Neural cell (in vitro differentiated cells): ENCODE results near the gene UIMC1. TPM values are rescaled to one million over a fixed set of nuclear protein-coding genes. Genes with fewer than 3 reads are reported as not detected.

Source experiments
- H2AFZ ChIP-seq: fragments of 200-600, 300-800 bp; sonication (generic), shearing (Covaris generic); 2 replicates; pipeline ENCODE4 v1.6.0; 2014; ENCODE audit warnings: low read depth, mild to moderate bottlenecking, antibody characterized with exemption, low read length, moderate library complexity
- H3F3A ChIP-seq: fragments of 200-600 bp; shearing (Covaris generic); 2 replicates; pipeline ENCODE4 v1.6.1; 2016; ENCODE audit warnings: mild to moderate bottlenecking, moderate library complexity, mixed read lengths, antibody characterized with exemption, low read length; ENCODE audit not compliant: insufficient read depth, poor library complexity, severe bottlenecking
- H3K27ac ChIP-seq: fragments of 200-600, 300-800 bp; sonication (generic), shearing (Covaris generic); 2 replicates; pipeline ENCODE4 v1.5.1; 2014; ENCODE audit warnings: mild to moderate bottlenecking, low read length, moderate library complexity
- H3K27me3 ChIP-seq: fragments of 300-800, 200-600 bp; sonication (generic), shearing (Covaris generic); 2 replicates; pipeline ENCODE4 v1.6.0; 2014; ENCODE audit warnings: mild to moderate bottlenecking, low read depth, low read length, moderate library complexity; ENCODE audit not compliant: insufficient read depth
- H3K36me3 ChIP-seq: fragments of 300-800, 200-600 bp; sonication (generic), shearing (Covaris generic); 2 replicates; pipeline ENCODE4 v1.5.1; 2014; ENCODE audit warnings: mild to moderate bottlenecking, antibody characterized with exemption, low read length, moderate library complexity; ENCODE audit not compliant: insufficient read depth
- H3K4me2 ChIP-seq: fragments of 300-800, 200-600 bp; sonication (generic), shearing (Covaris generic); 2 replicates; pipeline ENCODE4 v1.6.0; 2014; ENCODE audit warnings: mild to moderate bottlenecking, low read length
- H3K4me3 ChIP-seq: fragments of 300-800, 200-600 bp; sonication (generic), shearing (Covaris generic); 2 replicates; pipeline ENCODE4 v1.5.1; 2014; ENCODE audit warnings: mild to moderate bottlenecking, low read length, moderate library complexity
- H3K79me2 ChIP-seq: fragments of 200-600 bp; shearing (Covaris generic); replicated peaks from 2 replicates; pipeline ENCODE4 v1.6.0; 2014; ENCODE audit warnings: mild to moderate bottlenecking, low read length, moderate library complexity; ENCODE audit not compliant: insufficient read depth
- H3K9ac ChIP-seq: fragments of 300-800, 200-600 bp; sonication (generic), shearing (Covaris generic); 2 replicates; pipeline ENCODE4 v1.6.1; 2016; ENCODE audit warnings: mild to moderate bottlenecking, low read length, mixed read lengths
- H3K9me2 ChIP-seq: fragments of 200-600 bp; shearing (Covaris generic); 2 replicates; pipeline ENCODE4 v1.6.1; 2016; ENCODE audit warnings: mild to moderate bottlenecking, low read length, mixed read lengths; ENCODE audit not compliant: insufficient read depth
- H3K9me3 ChIP-seq: fragments of 200-600, 300-800 bp; sonication (generic), shearing (Covaris generic); 2 replicates; pipeline ENCODE4 v1.6.1; 2016; ENCODE audit warnings: mild to moderate bottlenecking, mixed run types, low read length, moderate library complexity, mixed read lengths
- H4K20me1 ChIP-seq: fragments of 200-600 bp; shearing (Covaris generic); 2 replicates; pipeline ENCODE4 v1.6.1; 2016; ENCODE audit warnings: mild to moderate bottlenecking, mixed run types; ENCODE audit not compliant: insufficient read depth
- CTCF ChIP-seq: fragments of 450-650 bp; IDR thresholded peaks from 2 replicates; pipeline ENCODE4 v1.5.1; 2014; ENCODE audit warnings: antibody characterized with exemption, mild to moderate bottlenecking, moderate library complexity; ENCODE audit not compliant: poor library complexity, severe bottlenecking
- EP300 ChIP-seq: fragments of 450-650 bp; conservative IDR thresholded peaks from 2 replicates; pipeline ENCODE4 v1.6.1; 2014; ENCODE audit warnings: antibody characterized with exemption, mild to moderate bottlenecking, moderate library complexity; ENCODE audit not compliant: poor library complexity, severe bottlenecking
- EZH2 ChIP-seq: fragments of 200-600, 300-800 bp; shearing (Covaris generic), sonication (generic); IDR thresholded peaks from 2 replicates; pipeline ENCODE4 v1.6.1; 2014; ENCODE audit warnings: antibody characterized with exemption, low read length, borderline replicate concordance, mild to moderate bottlenecking; ENCODE audit not compliant: insufficient read depth, poor library complexity, severe bottlenecking
- MXI1 ChIP-seq: fragments of 450-650 bp; conservative IDR thresholded peaks from 2 replicates; pipeline ENCODE4 v1.6.1; 2014; ENCODE audit warnings: antibody characterized with exemption, mild to moderate bottlenecking; ENCODE audit not compliant: poor library complexity, severe bottlenecking
- POLR2AphosphoS5 ChIP-seq: IDR thresholded peaks from 2 replicates; pipeline ENCODE4 v1.6.1; 2012
- RAD21 ChIP-seq: fragments of 450-650 bp; conservative IDR thresholded peaks from 2 replicates; pipeline ENCODE4 v1.6.1; 2014; ENCODE audit warnings: antibody characterized with exemption, mild to moderate bottlenecking, moderate library complexity
- REST ChIP-seq: IDR thresholded peaks from 2 replicates; pipeline ENCODE4 v1.6.1; 2012; ENCODE audit warnings: borderline replicate concordance
- SMC3 ChIP-seq: fragments of 450-650 bp; conservative IDR thresholded peaks from 2 replicates; pipeline ENCODE4 v1.6.1; 2014; ENCODE audit warnings: antibody characterized with exemption, mild to moderate bottlenecking, moderate library complexity; ENCODE audit not compliant: poor library complexity
- TAF1 ChIP-seq: IDR thresholded peaks from 2 replicates; pipeline ENCODE4 v1.6.1; 2012; ENCODE audit warnings: low read depth
- polyA plus RNA-seq: library from polyadenylated mRNA; depleted of rRNA; stranded (reverse); fragments of >200 nt; gene quantifications from 2 replicates; pipeline ENCODE4 v1.2.3, GENCODE V29; 2014

Gene UIMC1
- polyA plus RNA-seq, 1 donor from 2014 or later, result 74.0 TPM

- H3K36me3 ChIP-seq, result no peaks in the 10 kb centered on the region
- no peak overlapping the region for H3K27ac ChIP-seq
- H3K4me2 ChIP-seq, result no peak overlapping the region
Observed at GRCh38 chr5:177035976-177036375, 29.4 kb upstream of the UIMC1 start.

GRCh38 chr5:177029498-177029897 lies 22.9 kb upstream of the UIMC1 start:
- TF ChIP-seq POLR2AphosphoS5 (no peak), SMC3 (no peak), MXI1 (no peak), EP300 (no peak), CTCF (no peak)
- no peaks in the 10 kb centered on the region for H3K27me3 ChIP-seq
- H3K4me2 ChIP-seq, result no peak overlapping the region
- no peak overlapping the region for H3K4me3 ChIP-seq
- no peaks in the 10 kb centered on the region for H3K9me3 ChIP-seq
- no peaks in the 10 kb centered on the region for H3K9me2 ChIP-seq
- no peaks in the 10 kb centered on the region for H3F3A ChIP-seq
- no peak overlapping the region for H3K27ac ChIP-seq
- no peak overlapping the region for H2AFZ ChIP-seq
- peaks cover 19% of the 10 kb centered on the region for H3K79me2 ChIP-seq
- no peaks in the 10 kb centered on the region for H3K36me3 ChIP-seq
- no peaks in the 10 kb centered on the region for H4K20me1 ChIP-seq
- H3K9ac ChIP-seq, result no peak overlapping the region

More at GRCh38 chr5:177035976-177036375, 29.4 kb upstream of the UIMC1 start:
- TF ChIP-seq EZH2 (no peak), MXI1 (no peak), POLR2AphosphoS5 (no peak), SMC3 (no peak)
- no peaks in the 10 kb centered on the region for H3K27me3 ChIP-seq
- H3F3A ChIP-seq, result no peaks in the 10 kb centered on the region
- H3K4me3 ChIP-seq, result no peak overlapping the region
- no peaks in the 10 kb centered on the region for H4K20me1 ChIP-seq
- no peaks in the 10 kb centered on the region for H3K9me2 ChIP-seq
- no peak overlapping the region for H2AFZ ChIP-seq
- H3K9me3 ChIP-seq, result no peaks in the 10 kb centered on the region
- no peak overlapping the region for H3K9ac ChIP-seq
- H3K79me2 ChIP-seq, result peaks cover 11% of the 10 kb centered on the region

GRCh38 chr5:177027665-177028064 lies 21.1 kb upstream of the UIMC1 start:
- Histone ChIP-seq H3K9me2 (no peaks in the 10 kb centered on the region), H3F3A (no peaks in the 10 kb centered on the region), H3K9ac (no peak overlapping the region), H4K20me1 (no peaks in the 10 kb centered on the region), H3K79me2 (peaks cover 23% of the 10 kb centered on the region), H3K27ac (no peak overlapping the region), H3K27me3 (no peaks in the 10 kb centered on the region), H2AFZ (no peak overlapping the region), H3K36me3 (no peaks in the 10 kb centered on the region), H3K4me2 (no peak overlapping the region), H3K4me3 (no peak overlapping the region), H3K9me3 (no peaks in the 10 kb centered on the region)
- TF ChIP-seq MXI1 (no peak), POLR2AphosphoS5 (no peak)

GRCh38 chr5:177025101-177025601 lies 18.6 kb upstream of the UIMC1 start:
- Histone ChIP-seq H3K9ac (no peak overlapping the region), H3K36me3 (no peaks in the 10 kb centered on the region), H3K27ac (no peak overlapping the region), H4K20me1 (no peaks in the 10 kb centered on the region), H3K27me3 (no peaks in the 10 kb centered on the region), H3K79me2 (peaks cover 23% of the 10 kb centered on the region), H3F3A (no peaks in the 10 kb centered on the region), H3K4me3 (peak overlapping the region; percentile 26), H3K4me2 (no peak overlapping the region), H2AFZ (no peak overlapping the region), H3K9me3 (no peaks in the 10 kb centered on the region), H3K9me2 (no peaks in the 10 kb centered on the region)
- TF ChIP-seq TAF1 (no peak), RAD21 (no peak), MXI1 (no peak), EZH2 (no peak), POLR2AphosphoS5 (no peak), SMC3 (no peak), EP300 (no peak), CTCF (no peak), REST (no peak)
